Suprapubic skin (tissue), 4 donors: ENCODE data around the gene BOD1L1. TPM values are rescaled to one million over a fixed set of nuclear protein-coding genes. Genes with fewer than 3 reads are reported as not detected.
A peak's percentile ranks its signal among the peaks of the same experiment; 100 is the strongest.

Source experiments
- DNase-seq, 2 donors: peaks; one replicate each; pipeline ENCODE4 v3.0.0-alpha.2; 2019; ENCODE audit warnings: low spot score in 2 of 2
- H3K27ac ChIP-seq: fragments of 200-600 bp; sonication (generic); one replicate; pipeline ENCODE4 v1.5.1; 2019
- H3K27me3 ChIP-seq: fragments of 200-600 bp; sonication (generic); one replicate; pipeline ENCODE4 v1.5.1; 2019
- H3K36me3 ChIP-seq: fragments of 200-600 bp; sonication (generic); one replicate; pipeline ENCODE4 v1.5.1; 2019
- H3K4me1 ChIP-seq: fragments of 200-600 bp; sonication (generic); one replicate; pipeline ENCODE4 v1.5.1; 2019
- H3K4me3 ChIP-seq: fragments of 200-600 bp; sonication (generic); one replicate; pipeline ENCODE4 v1.5.1; 2019; ENCODE audit warnings: mild to moderate bottlenecking
- H3K9me3 ChIP-seq: fragments of 200-600 bp; sonication (generic); one replicate; pipeline ENCODE4 v1.5.1; 2019
- CTCF ChIP-seq, 2 donors: fragments of 200-600 bp in 1 of 2; fragments of 450-650 bp in 1 of 2; sonication (generic) in 1 of 2; IDR thresholded peaks; one replicate each; pipeline ENCODE4 v1.5.1; 2016 to 2019; ENCODE audit warnings: antibody characterized with exemption in 2 of 2, mild to moderate bottlenecking in 1 of 2, moderate library complexity in 1 of 2
- EP300 ChIP-seq: sonication (generic); formaldehyde crosslinking; IDR thresholded peaks from one replicate; pipeline ENCODE4 v1.6.1; 2017; ENCODE audit warnings: antibody characterized with exemption
- POLR2A ChIP-seq, 2 donors: fragments of 450-650 bp; IDR thresholded peaks; one replicate each; pipeline ENCODE4 v1.6.1; 2017; ENCODE audit warnings: antibody characterized with exemption in 2 of 2, mild to moderate bottlenecking in 2 of 2, moderate library complexity in 2 of 2
- POLR2AphosphoS5 ChIP-seq, 3 donors: sonication (generic); formaldehyde crosslinking; IDR thresholded peaks; one replicate each; pipeline ENCODE4 v1.6.1; 2017; ENCODE audit warnings: antibody characterized with exemption in 3 of 3
- WGBS: methylation state at CpG from one replicate; pipeline ENCODE4 v1.1.5; 2018; 5-methylcytosine and 5-hydroxymethylcytosine counted together
- total RNA-seq, 4 donors: library from RNA; depleted of rRNA; stranded (reverse); fragments of >200 nt; gene quantifications; one replicate each; pipeline ENCODE4 v1.1.0, GENCODE V29; 2016

Gene BOD1L1
- total RNA-seq, 4 donors from 2014 or later, result 26.5 to 78.0 (median 36.5) TPM

- H3K9me3 ChIP-seq, result no peaks in the 10 kb centered on the region
- TF ChIP-seq EP300 (no peak), CTCF (IDR thresholded peaks at IDR 0.05) (no peak), POLR2A (IDR thresholded peaks at IDR 0.05) (no peak), POLR2AphosphoS5 (IDR thresholded peaks at IDR 0.05) (no peak)
- WGBS, result 6% methylated on average over 38 of the region's 54 CpGs
- H3K4me3 ChIP-seq, result peak overlapping the region; percentile 48
- peaks cover 50% of the 10 kb centered on the region for H3K4me1 ChIP-seq
- no peak for DNase-seq
- H3K27ac ChIP-seq, result no peak overlapping the region
- H3K36me3 ChIP-seq, result no peaks in the 10 kb centered on the region
- H3K27me3 ChIP-seq, result peaks cover 90% of the 10 kb centered on the region
These were observed 80.5 kb downstream of the BOD1L1 start for GRCh38 chr4:13546941-13547484.

GRCh38 chr4:13546142-13546940 is 81.2 kb downstream of the BOD1L1 start:
- H3K4me1 ChIP-seq, result peaks cover 55% of the 10 kb centered on the region
- DNase-seq, result no peak
- no peak overlapping the region for H3K27ac ChIP-seq
- no peak for TF ChIP-seq POLR2AphosphoS5 (IDR thresholded peaks at IDR 0.05)
- no peak for TF ChIP-seq POLR2A (IDR thresholded peaks at IDR 0.05)
- no peak for TF ChIP-seq EP300
- no peak for TF ChIP-seq CTCF (IDR thresholded peaks at IDR 0.05)
- no peaks in the 10 kb centered on the region for H3K9me3 ChIP-seq
- H3K27me3 ChIP-seq, result peaks cover 96% of the 10 kb centered on the region
- peak overlapping the region; percentile 48 for H3K4me3 ChIP-seq
- 25% methylated on average over 18 of the region's 18 CpGs for WGBS
- H3K36me3 ChIP-seq, result no peaks in the 10 kb centered on the region

GRCh38 chr4:13545394-13545808 is 82.1 kb downstream of the BOD1L1 start:
- 17% methylated on average over 8 of the region's 8 CpGs for WGBS
- no peaks in the 10 kb centered on the region for H3K36me3 ChIP-seq
- peaks cover 63% of the 10 kb centered on the region for H3K4me1 ChIP-seq
- peaks cover 100% of the 10 kb centered on the region for H3K27me3 ChIP-seq
- DNase-seq, result no peak
- no peaks in the 10 kb centered on the region for H3K9me3 ChIP-seq
- no peak overlapping the region for H3K4me3 ChIP-seq
- no peak for TF ChIP-seq EP300
- no peak for TF ChIP-seq CTCF (IDR thresholded peaks at IDR 0.05)
- TF ChIP-seq POLR2AphosphoS5 (IDR thresholded peaks at IDR 0.05), result no peak
- TF ChIP-seq POLR2A (IDR thresholded peaks at IDR 0.05), result no peak
- no peak overlapping the region for H3K27ac ChIP-seq

- Histone ChIP-seq H3K36me3 (no peaks in the 10 kb centered on the region), H3K27ac (no peak overlapping the region), H3K4me3 (peak overlapping the region; percentile 72), H3K27me3 (peaks cover 100% of the 10 kb centered on the region), H3K4me1 (peaks cover 69% of the 10 kb centered on the region), H3K9me3 (no peaks in the 10 kb centered on the region)
- TF ChIP-seq CTCF (IDR thresholded peaks at IDR 0.05) (no peak), POLR2AphosphoS5 (IDR thresholded peaks at IDR 0.05) (no peak), POLR2A (IDR thresholded peaks at IDR 0.05) (no peak), EP300 (no peak)
- 2% methylated on average over 41 of the region's 54 CpGs for WGBS
- DNase-seq, result no peak
These were observed 82.7 kb downstream of the BOD1L1 start for GRCh38 chr4:13544606-13545393.
